ENCODE measurements around the gene CDK3. TPM values are rescaled to one million over a fixed set of nuclear protein-coding genes. Genes with fewer than 3 reads are reported as not detected.
A peak's percentile ranks its signal among the peaks of the same experiment; 100 is the strongest.

The CDK3 gene
- total RNA-seq, 1 experiment from 2014 or later = 11.9 TPM

- intact Hi-C loops (cut with micrococcal nuclease; ENCODE audit: unreplicated experiment) (no loop called here), in situ Hi-C loops (cut with HindIII; ENCODE audit: low pct_unique_long_range_greater_than_20kb, low sequenced_read_pairs) (no loop called here)
- ATAC-seq (no peak), DNase-seq (ENCODE audit: low read depth, low spot score) (no peak)
- Histone ChIP-seq H3K4me1 (ENCODE audit: control insufficient read depth, insufficient read depth, low read length) (peaks cover 15% of the 10 kb centered on the region), H3K36me3 (ENCODE audit: control insufficient read depth, insufficient read depth, low read length) (no peaks in the 10 kb centered on the region), H3K9me3 (ENCODE audit: control insufficient read depth, insufficient read depth, low read depth, low read length) (no peaks in the 10 kb centered on the region), H3K27ac (ENCODE audit: low read length) (no peak overlapping the region), H3K27me3 (ENCODE audit: control insufficient read depth, insufficient read depth, low read length) (no peaks in the 10 kb centered on the region), H3K4me3 (ENCODE audit: low read depth in 2 of 2, low read length in 2 of 2) (no peak overlapping the region)
- no peak for TF ChIP-seq REST (IDR thresholded peaks at IDR 0.05; ENCODE audit: insufficient read depth in 1 of 2, low read depth in 2 of 2, low read length in 1 of 2)
- no peak for TF ChIP-seq TCF7L2 (IDR thresholded peaks at IDR 0.05; ENCODE audit: low read depth, low read length)
- no peak for TF ChIP-seq SIN3A (IDR thresholded peaks at IDR 0.05; ENCODE audit: borderline replicate concordance, insufficient read depth, low read depth, low read length)
- no peak for TF ChIP-seq POLR2AphosphoS5 (IDR thresholded peaks at IDR 0.05; ENCODE audit: low read depth, low read length)
- TF ChIP-seq, protein P1, sequence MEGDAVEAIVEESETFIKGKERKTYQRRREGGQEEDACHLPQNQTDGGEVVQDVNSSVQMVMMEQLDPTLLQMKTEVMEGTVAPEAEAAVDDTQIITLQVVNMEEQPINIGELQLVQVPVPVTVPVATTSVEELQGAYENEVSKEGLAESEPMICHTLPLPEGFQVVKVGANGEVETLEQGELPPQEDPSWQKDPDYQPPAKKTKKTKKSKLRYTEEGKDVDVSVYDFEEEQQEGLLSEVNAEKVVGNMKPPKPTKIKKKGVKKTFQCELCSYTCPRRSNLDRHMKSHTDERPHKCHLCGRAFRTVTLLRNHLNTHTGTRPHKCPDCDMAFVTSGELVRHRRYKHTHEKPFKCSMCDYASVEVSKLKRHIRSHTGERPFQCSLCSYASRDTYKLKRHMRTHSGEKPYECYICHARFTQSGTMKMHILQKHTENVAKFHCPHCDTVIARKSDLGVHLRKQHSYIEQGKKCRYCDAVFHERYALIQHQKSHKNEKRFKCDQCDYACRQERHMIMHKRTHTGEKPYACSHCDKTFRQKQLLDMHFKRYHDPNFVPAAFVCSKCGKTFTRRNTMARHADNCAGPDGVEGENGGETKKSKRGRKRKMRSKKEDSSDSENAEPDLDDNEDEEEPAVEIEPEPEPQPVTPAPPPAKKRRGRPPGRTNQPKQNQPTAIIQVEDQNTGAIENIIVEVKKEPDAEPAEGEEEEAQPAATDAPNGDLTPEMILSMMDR (IDR thresholded peaks at IDR 0.05) = no peak
- ChIA-PET CTCF (interaction anchor here (0.6 to 1.8 kb wide), 2 partner anchors 9 to 102 kb away, joined by 3 to 8 read pairs; partner anchors contain the start of gene CDK3), POLR2A (no interaction called here)
- BruUV-seq (replicated peaks) = TSS peak; percentile 82
Observed at GRCh38 chr17:76009447-76009846, 8.8 kb downstream of the CDK3 start.

- intact Hi-C loops (cut with micrococcal nuclease; ENCODE audit: unreplicated experiment) = no loop called here
- CTCF ChIA-PET = interaction anchor here (0.6 to 1.8 kb wide), 3 partner anchors 10 to 113 kb away, joined by 3 to 8 read pairs (median 6); partner anchors contain the start of gene CDK3
- TF ChIP-seq, protein P1 (IDR thresholded peaks at IDR 0.05) = no peak
- TF ChIP-seq REST (IDR thresholded peaks at IDR 0.05; ENCODE audit: insufficient read depth in 1 of 2, low read depth in 2 of 2, low read length in 1 of 2) (no peak), POLR2AphosphoS5 (IDR thresholded peaks at IDR 0.05; ENCODE audit: low read depth, low read length) (no peak), TCF7L2 (IDR thresholded peaks at IDR 0.05; ENCODE audit: low read depth, low read length) (no peak), SIN3A (IDR thresholded peaks at IDR 0.05; ENCODE audit: borderline replicate concordance, insufficient read depth, low read depth, low read length) (no peak)
Observed at GRCh38 chr17:76009969-76010661, 9.5 kb downstream of the CDK3 start.

More at GRCh38 chr17:76009969-76010661, 9.5 kb downstream of the CDK3 start:
- POLR2A ChIA-PET = no interaction called here
- Histone ChIP-seq H3K9me3 (ENCODE audit: control insufficient read depth, insufficient read depth, low read depth, low read length) (no peaks in the 10 kb centered on the region), H3K4me3 (ENCODE audit: low read depth in 2 of 2, low read length in 2 of 2) (no peak overlapping the region), H3K36me3 (ENCODE audit: control insufficient read depth, insufficient read depth, low read length) (no peaks in the 10 kb centered on the region), H3K27ac (ENCODE audit: low read length) (no peak overlapping the region), H3K4me1 (ENCODE audit: control insufficient read depth, insufficient read depth, low read length) (peaks cover 8% of the 10 kb centered on the region), H3K27me3 (ENCODE audit: control insufficient read depth, insufficient read depth, low read length) (no peaks in the 10 kb centered on the region)
- in situ Hi-C loops (cut with HindIII; ENCODE audit: low pct_unique_long_range_greater_than_20kb, low sequenced_read_pairs) = no loop called here
- BruUV-seq (replicated peaks) = no TSS peak
- DNase-seq (ENCODE audit: low read depth, low spot score) = no peak
- no peak for ATAC-seq
